A549 (cell line): ENCODE data around the gene TBC1D22A. TPM values are rescaled to one million over a fixed set of nuclear protein-coding genes. Genes with fewer than 3 reads are reported as not detected.

Experiments
- ATAC-seq, 2 experiments: fragments of 200-7000 bp in 1 of 2; fragments of >200 bp in 1 of 2; cut with Nextera tagmentation in 1 of 2; cut with Tn5 transposase in 1 of 2; 3 replicates each; pipeline versions ENCODE4 v1.8.0 to v1.9.1; 2018 to 2020; ENCODE audit warnings: mild to moderate bottlenecking in 1 of 2, moderate library complexity in 1 of 2
- CTCF ChIA-PET: fragments of 300-600 bp; sonication (Branson Sonifier 250); formaldehyde crosslinking; extraction: SDS; loops from one replicate; lab custom pipeline; 2021; ENCODE audit warnings: antibody characterized with exemption, inconsistent platforms; lab: Yijun Ruan, JAX
- POLR2A ChIA-PET: fragments of 350-600 bp; formaldehyde crosslinking; extraction: SDS; loops from one replicate; lab custom pipeline; 2021; ENCODE audit warnings: antibody characterized with exemption, inconsistent platforms; lab: Yijun Ruan, JAX
- DNase-seq, 2 experiments: peaks; one replicate each; pipeline versions ENCODE4 v3.0.0 to v3.0.0-alpha.2; 2011 to 2016; ENCODE audit warnings: low read depth in 1 of 2, low spot score in 1 of 2
- FAIRE-seq: peaks from 2 replicates; lab custom pipeline; 2011; peaks lifted over from hg19 to GRCh38; lab: Jason Lieb, UNC
- H3K27ac ChIP-seq, 2 experiments: fragments of >200 bp; sonication (Bioruptor Twin); formaldehyde crosslinking; 3 replicates each; pipeline ENCODE4 v1.5.1; 2016 to 2017
- H3K4me1 ChIP-seq: fragments of >200 bp; sonication (Bioruptor Twin); formaldehyde crosslinking; 3 replicates; pipeline ENCODE4 v1.6.1; 2016
- H3K4me2 ChIP-seq: fragments of >200 bp; sonication (Bioruptor Twin); formaldehyde crosslinking; 3 replicates; pipeline ENCODE4 v1.6.1; 2016
- H3K4me3 ChIP-seq: fragments of >200 bp; sonication (Bioruptor Twin); formaldehyde crosslinking; 3 replicates; pipeline ENCODE4 v1.5.1; 2016
- H3K9me3 ChIP-seq: fragments of >200 bp; sonication (Bioruptor Twin); formaldehyde crosslinking; 3 replicates; pipeline ENCODE4 v1.6.1; 2016
- CBX2 ChIP-seq: fragments of 200-600 bp; sonication (generic); IDR thresholded peaks from 2 replicates; pipeline ENCODE4 v1.6.1; 2016; ENCODE audit warnings: low read depth, mild to moderate bottlenecking, borderline replicate concordance
- CBX8 ChIP-seq: fragments of 200-600 bp; sonication (generic); IDR thresholded peaks from 2 replicates; pipeline ENCODE4 v1.6.1; 2016
- CEBPB ChIP-seq, 2 experiments: fragments of >200 bp in 1 of 2; sonication (Bioruptor Twin) in 1 of 2; formaldehyde crosslinking in 1 of 2; IDR thresholded peaks; 2 replicates each; pipeline ENCODE4 v1.6.1; 2012 to 2016
- EHF ChIP-seq: fragments of 250-450 bp; sonication (Bioruptor Pico); IDR thresholded peaks from 2 replicates; pipeline ENCODE4 v1.5.0; 2020; ENCODE audit warnings: mild to moderate bottlenecking
- EHMT2 ChIP-seq: fragments of 200-600 bp; sonication (generic); IDR thresholded peaks from 2 replicates; pipeline ENCODE4 v1.6.1; 2016; ENCODE audit warnings: antibody characterized with exemption, low read depth, mild to moderate bottlenecking, moderate library complexity
- FOSL2 ChIP-seq, 2 experiments: fragments of 450-650 bp in 1 of 2; fragments of >200 bp in 1 of 2; sonication (Bioruptor Twin) in 1 of 2; formaldehyde crosslinking; IDR thresholded peaks; 2 replicates each; pipeline versions ENCODE4 v1.5.0 to v1.6.1; 2016 to 2020; ENCODE audit warnings: mild to moderate bottlenecking in 1 of 2, moderate library complexity in 1 of 2
- HEYL ChIP-seq: fragments of 250-450 bp; sonication (Bioruptor Pico); IDR thresholded peaks from 2 replicates; pipeline ENCODE4 v1.8.0; 2021; ENCODE audit warnings: mild to moderate bottlenecking, moderate library complexity
- JUN ChIP-seq, 2 experiments: fragments of >200 bp; sonication (Bioruptor Twin); formaldehyde crosslinking; IDR thresholded peaks; 2 replicates in 1 of 2; 3 replicates in 1 of 2; pipeline ENCODE4 v1.6.1; 2016 to 2017
- KDM5A ChIP-seq: fragments of 200-600 bp; sonication (generic); IDR thresholded peaks from 2 replicates; pipeline ENCODE4 v1.6.1; 2016; ENCODE audit warnings: antibody characterized with exemption, mild to moderate bottlenecking
- MAFK ChIP-seq: fragments of 450-650 bp; IDR thresholded peaks from 2 replicates; pipeline ENCODE4 v1.6.1; 2014; ENCODE audit not compliant: partially characterized antibody
- MYC ChIP-seq: IDR thresholded peaks from 2 replicates; pipeline ENCODE4 v1.6.1; 2012; ENCODE audit warnings: mild to moderate bottlenecking, inconsistent platforms, low read length, improper control_type of control experiment, borderline replicate concordance
- NPAS2 ChIP-seq: fragments of 250-450 bp; sonication (Bioruptor Pico); IDR thresholded peaks from 2 replicates; pipeline ENCODE4 v1.8.0; 2022; ENCODE audit warnings: mild to moderate bottlenecking, moderate library complexity, borderline replicate concordance
- POLR2A ChIP-seq: IDR thresholded peaks from 2 replicates; pipeline ENCODE4 v1.6.1; 2012; ENCODE audit warnings: mild to moderate bottlenecking, low read length
- POLR2AphosphoS2 ChIP-seq: conservative IDR thresholded peaks from 2 replicates; pipeline ENCODE4 v1.6.1; 2012; ENCODE audit warnings: low read length, improper control_type of control experiment, inconsistent platforms
- RAD21 ChIP-seq, 2 experiments: fragments of >200 bp in 1 of 2; sonication (Bioruptor Twin) in 1 of 2; formaldehyde crosslinking in 1 of 2; IDR thresholded peaks in 1 of 2; conservative IDR thresholded peaks in 1 of 2; 2 replicates in 1 of 2; 3 replicates in 1 of 2; pipeline ENCODE4 v1.6.1; 2012 to 2018; ENCODE audit warnings: inconsistent platforms in 1 of 2
- RCOR1 ChIP-seq: fragments of 150-350 bp; IDR thresholded peaks from 2 replicates; pipeline ENCODE4 v1.6.1; 2014; ENCODE audit warnings: antibody characterized with exemption, low read length, low read depth
- RNF2 ChIP-seq: fragments of 200-600 bp; sonication (generic); IDR thresholded peaks from 2 replicates; pipeline ENCODE4 v1.6.1; 2016; ENCODE audit warnings: low read depth, mild to moderate bottlenecking, antibody characterized with exemption, moderate library complexity, borderline replicate concordance
- SMC3 ChIP-seq: fragments of >200 bp; sonication (Bioruptor Twin); formaldehyde crosslinking; IDR thresholded peaks from 3 replicates; pipeline ENCODE4 v1.6.1; 2018; ENCODE audit warnings: inconsistent platforms
- SREBF2 ChIP-seq: fragments of 450-650 bp; IDR thresholded peaks from 2 replicates; pipeline ENCODE4 v1.6.1; 2014; ENCODE audit warnings: mild to moderate bottlenecking, moderate library complexity
- TFCP2L1 ChIP-seq: fragments of 250-450 bp; sonication (Bioruptor Pico); IDR thresholded peaks from 2 replicates; pipeline ENCODE4 v1.5.0; 2021; ENCODE audit warnings: mild to moderate bottlenecking
- ZC3H11A ChIP-seq: fragments of 450-650 bp; IDR thresholded peaks from 2 replicates; pipeline ENCODE4 v1.6.1; 2014; ENCODE audit warnings: antibody characterized with exemption, mild to moderate bottlenecking
- WGBS: methylation state at CpG from one replicate; pipeline ENCODE4 v1.1.6; 2017; ENCODE audit errors: missing lambda C conversion rate; 5-methylcytosine and 5-hydroxymethylcytosine counted together
- polyA plus RNA-seq, 4 experiments: library from polyadenylated mRNA; depleted of rRNA in 3 of 4; stranded (reverse); fragments of >200 nt; fragmentation: RNase III in 1 of 4; extraction: RNeasy Plus Mini Kit Qiagen cat#74134 plus additional on column Dnase treatment in 1 of 4; gene quantifications; 2 replicates in 3 of 4; 3 replicates in 1 of 4; pipeline ENCODE4 v1.2.3, GENCODE V29; 2011 to 2017
- TF ChIP-seq, protein P1 (sequence below): fragments of 250-450 bp; sonication (Bioruptor Pico); IDR thresholded peaks from 2 replicates; pipeline ENCODE4 v1.5.0; 2021; ENCODE audit warnings: mild to moderate bottlenecking, moderate library complexity, borderline replicate concordance
- TF ChIP-seq, protein P2 (sequence below): IDR thresholded peaks from 2 replicates; pipeline ENCODE4 v1.6.1; 2012; ENCODE audit warnings: low read depth, borderline replicate concordance
- TF ChIP-seq, protein P3 (sequence below): fragments of >200 bp; sonication (Bioruptor Twin); formaldehyde crosslinking; IDR thresholded peaks from 3 replicates; pipeline ENCODE4 v1.6.1; 2016
- TF ChIP-seq, protein P4 (sequence below): fragments of 150-350 bp; IDR thresholded peaks from 2 replicates; pipeline ENCODE4 v1.6.1; 2014; ENCODE audit warnings: low read depth, mild to moderate bottlenecking, low read length

The TBC1D22A gene
- polyA plus RNA-seq, 2 of the 4 experiments (the other 2 are of a cell fraction) = 8.9 to 10.8 TPM

DNA sequence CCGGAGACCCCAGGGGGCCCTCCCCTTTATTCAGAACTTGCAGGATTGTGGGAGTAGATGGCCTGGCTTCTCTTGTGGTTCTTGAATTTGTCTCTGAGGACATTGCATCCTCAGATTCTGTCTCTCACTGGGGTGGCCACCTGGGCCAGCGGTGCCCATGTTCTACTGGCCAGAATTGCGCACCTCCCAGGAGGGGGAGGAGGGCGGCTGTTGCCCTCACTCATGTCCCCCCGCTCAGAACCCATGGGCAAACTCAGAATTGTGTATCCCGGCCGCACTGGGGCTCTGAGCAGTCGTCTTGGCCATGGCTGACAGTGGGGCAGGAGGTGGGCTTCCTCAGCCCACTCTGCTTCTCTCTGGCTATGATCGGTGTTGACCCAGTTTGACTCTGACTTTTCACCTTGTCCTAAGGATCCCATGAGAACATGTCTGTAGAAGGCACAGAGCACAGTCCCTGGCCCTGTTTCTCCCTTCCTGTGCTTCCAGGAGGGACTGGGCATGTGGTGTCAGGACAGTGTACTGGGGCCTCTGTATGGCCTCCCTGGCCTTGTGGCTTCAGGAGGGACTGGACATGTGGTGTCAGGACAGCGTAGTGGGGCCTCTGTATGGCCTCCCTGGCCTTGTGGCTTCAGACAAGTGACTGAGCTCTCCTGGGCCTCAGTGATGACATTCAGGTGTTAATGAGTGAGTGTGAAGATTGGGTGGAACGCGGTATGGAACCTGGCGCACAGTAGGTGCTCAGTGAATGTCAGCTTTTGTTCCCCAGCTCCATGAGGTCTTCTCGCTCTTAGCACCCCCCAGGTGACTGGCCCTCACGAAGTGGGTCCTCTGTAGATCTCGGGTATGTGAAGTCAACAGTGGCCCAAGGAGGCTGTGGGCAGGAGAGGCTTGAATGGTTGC is 99.3 kb downstream of the TBC1D22A start:
- ChIA-PET POLR2A (no interaction called here), CTCF (no interaction called here)
- 97% methylated on average over 12 of the region's 16 CpGs for WGBS
- TF ChIP-seq RCOR1 (no peak), SREBF2 (no peak), EHMT2 (no peak), RNF2 (no peak), MAFK (no peak), EHF (no peak), NPAS2 (CRISPR knock-in tag) (no peak), RAD21 (conservative IDR thresholded peaks at IDR 0.05 in 1 of 2, IDR thresholded peaks at IDR 0.05 in 1 of 2) (no peak), CBX8 (no peak)
- TF ChIP-seq, protein P1, sequence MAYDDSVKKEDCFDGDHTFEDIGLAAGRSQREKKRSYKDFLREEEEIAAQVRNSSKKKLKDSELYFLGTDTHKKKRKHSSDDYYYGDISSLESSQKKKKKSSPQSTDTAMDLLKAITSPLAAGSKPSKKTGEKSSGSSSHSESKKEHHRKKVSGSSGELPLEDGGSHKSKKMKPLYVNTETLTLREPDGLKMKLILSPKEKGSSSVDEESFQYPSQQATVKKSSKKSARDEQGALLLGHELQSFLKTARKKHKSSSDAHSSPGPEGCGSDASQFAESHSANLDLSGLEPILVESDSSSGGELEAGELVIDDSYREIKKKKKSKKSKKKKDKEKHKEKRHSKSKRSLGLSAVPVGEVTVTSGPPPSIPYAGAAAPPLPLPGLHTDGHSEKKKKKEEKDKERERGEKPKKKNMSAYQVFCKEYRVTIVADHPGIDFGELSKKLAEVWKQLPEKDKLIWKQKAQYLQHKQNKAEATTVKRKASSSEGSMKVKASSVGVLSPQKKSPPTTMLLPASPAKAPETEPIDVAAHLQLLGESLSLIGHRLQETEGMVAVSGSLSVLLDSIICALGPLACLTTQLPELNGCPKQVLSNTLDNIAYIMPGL (CRISPR knock-in tag) = no peak
- no peak overlapping the region for H3K27ac ChIP-seq
- ATAC-seq = no peak
- H3K9me3 ChIP-seq = no peaks in the 10 kb centered on the region
- no peak overlapping the region for H3K4me2 ChIP-seq
- H3K4me1 ChIP-seq = no peaks in the 10 kb centered on the region
- no peak overlapping the region for H3K4me3 ChIP-seq
- no peak for FAIRE-seq
- DNase-seq = no peak

DNA sequence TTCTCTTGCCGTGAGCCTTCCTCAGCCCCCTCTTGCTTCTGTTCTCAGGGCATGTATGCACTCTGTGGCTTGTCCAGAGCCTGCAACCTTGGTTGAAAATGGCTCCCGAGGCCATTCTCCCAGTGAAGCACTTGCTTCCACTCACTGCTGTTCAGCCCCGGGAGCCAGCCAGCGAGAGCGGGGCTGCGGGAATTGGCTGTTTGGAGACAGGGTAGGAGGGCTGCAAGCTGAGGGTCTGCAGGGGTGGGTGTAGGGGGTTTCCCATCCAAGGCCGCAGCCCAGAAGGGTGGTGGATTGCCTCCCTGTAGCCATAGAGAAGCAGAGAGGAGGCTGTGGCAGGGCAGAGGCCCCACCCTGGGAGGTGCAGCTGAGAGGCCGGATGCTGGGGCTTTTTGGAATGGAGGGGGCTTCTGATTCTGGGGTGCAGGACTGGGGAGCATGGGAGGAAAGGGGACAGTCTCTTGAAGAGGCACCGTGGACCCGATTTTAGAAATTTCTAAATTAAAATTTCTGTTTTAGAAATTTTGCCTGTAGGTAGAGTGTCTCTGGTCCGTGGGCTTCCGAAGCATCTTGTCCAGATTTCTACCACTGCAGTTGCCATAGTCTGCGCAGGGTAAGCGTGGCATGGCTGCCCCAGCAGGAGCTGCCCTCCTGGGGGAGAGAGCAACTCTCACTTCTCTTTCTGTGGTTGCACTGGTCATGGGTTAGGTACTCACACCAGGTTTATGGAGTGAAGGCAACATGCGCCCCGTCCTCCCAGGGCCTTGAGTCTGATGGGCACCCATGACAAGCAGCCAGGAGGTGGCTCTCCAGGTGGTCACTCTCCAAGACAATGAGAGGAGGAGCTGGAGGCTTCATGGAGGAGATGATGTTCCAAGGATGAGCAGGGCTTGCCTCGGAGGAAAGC is 100.2 kb downstream of the TBC1D22A start:
- no peak for ATAC-seq
- TF ChIP-seq KDM5A = no peak
- TF ChIP-seq CBX2 = no peak
- TF ChIP-seq, protein P2, sequence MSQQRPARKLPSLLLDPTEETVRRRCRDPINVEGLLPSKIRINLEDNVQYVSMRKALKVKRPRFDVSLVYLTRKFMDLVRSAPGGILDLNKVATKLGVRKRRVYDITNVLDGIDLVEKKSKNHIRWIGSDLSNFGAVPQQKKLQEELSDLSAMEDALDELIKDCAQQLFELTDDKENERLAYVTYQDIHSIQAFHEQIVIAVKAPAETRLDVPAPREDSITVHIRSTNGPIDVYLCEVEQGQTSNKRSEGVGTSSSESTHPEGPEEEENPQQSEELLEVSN = no peak
- no peak for TF ChIP-seq SMC3
- TF ChIP-seq, protein P3, sequence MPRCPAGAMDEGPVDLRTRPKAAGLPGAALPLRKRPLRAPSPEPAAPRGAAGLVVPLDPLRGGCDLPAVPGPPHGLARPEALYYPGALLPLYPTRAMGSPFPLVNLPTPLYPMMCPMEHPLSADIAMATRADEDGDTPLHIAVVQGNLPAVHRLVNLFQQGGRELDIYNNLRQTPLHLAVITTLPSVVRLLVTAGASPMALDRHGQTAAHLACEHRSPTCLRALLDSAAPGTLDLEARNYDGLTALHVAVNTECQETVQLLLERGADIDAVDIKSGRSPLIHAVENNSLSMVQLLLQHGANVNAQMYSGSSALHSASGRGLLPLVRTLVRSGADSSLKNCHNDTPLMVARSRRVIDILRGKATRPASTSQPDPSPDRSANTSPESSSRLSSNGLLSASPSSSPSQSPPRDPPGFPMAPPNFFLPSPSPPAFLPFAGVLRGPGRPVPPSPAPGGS = no peak
- Histone ChIP-seq H3K4me3 (no peak overlapping the region), H3K9me3 (no peaks in the 10 kb centered on the region), H3K4me1 (no peaks in the 10 kb centered on the region), H3K27ac (no peak overlapping the region), H3K4me2 (no peak overlapping the region)
- CTCF ChIA-PET = no interaction called here
- DNase-seq = no peak
- POLR2A ChIA-PET = no interaction called here
- FAIRE-seq = no peak
- 91% methylated on average over 15 of the region's 17 CpGs for WGBS

DNA sequence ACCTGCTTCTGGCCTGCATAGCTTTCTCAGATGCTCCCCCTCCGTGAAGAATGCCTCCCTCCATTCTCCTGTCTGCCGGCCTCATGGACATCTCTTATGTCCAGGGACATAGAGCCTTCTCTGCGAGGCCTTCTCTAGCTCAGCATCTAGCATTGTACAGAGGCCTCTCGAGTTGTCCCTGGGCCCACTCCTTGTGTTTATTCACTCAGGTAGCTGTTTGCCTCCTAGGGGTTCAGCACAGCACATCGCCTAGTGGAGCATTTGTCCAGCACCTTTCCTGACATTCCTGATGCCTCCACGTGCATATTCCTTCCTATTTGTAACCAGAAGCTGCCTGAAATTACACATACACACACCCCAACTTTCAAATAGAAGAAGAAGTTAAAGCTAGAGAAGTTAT is 101.3 kb downstream of the TBC1D22A start:
- H3K9me3 ChIP-seq = no peaks in the 10 kb centered on the region
- H3K4me3 ChIP-seq = no peak overlapping the region
- no peak for TF ChIP-seq ZC3H11A
- no peak for TF ChIP-seq JUN (IDR thresholded peaks at IDR 0.05)
- TF ChIP-seq EHF = no peak
- TF ChIP-seq POLR2AphosphoS2 = no peak
- no peak for TF ChIP-seq FOSL2 (IDR thresholded peaks at IDR 0.05)
- TF ChIP-seq FOSL2 (CRISPR knock-in tag; IDR thresholded peaks at IDR 0.05) = no peak
- TF ChIP-seq CEBPB (IDR thresholded peaks at IDR 0.05) = no peak
- TF ChIP-seq POLR2A = no peak
- TF ChIP-seq, protein P4, sequence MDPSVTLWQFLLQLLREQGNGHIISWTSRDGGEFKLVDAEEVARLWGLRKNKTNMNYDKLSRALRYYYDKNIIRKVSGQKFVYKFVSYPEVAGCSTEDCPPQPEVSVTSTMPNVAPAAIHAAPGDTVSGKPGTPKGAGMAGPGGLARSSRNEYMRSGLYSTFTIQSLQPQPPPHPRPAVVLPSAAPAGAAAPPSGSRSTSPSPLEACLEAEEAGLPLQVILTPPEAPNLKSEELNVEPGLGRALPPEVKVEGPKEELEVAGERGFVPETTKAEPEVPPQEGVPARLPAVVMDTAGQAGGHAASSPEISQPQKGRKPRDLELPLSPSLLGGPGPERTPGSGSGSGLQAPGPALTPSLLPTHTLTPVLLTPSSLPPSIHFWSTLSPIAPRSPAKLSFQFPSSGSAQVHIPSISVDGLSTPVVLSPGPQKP = no peak
- TF ChIP-seq HEYL (CRISPR knock-in tag) = no peak
- TF ChIP-seq MYC = no peak
- TF ChIP-seq TFCP2L1 (CRISPR knock-in tag) = no peak
- POLR2A ChIA-PET = no interaction called here
- WGBS = 74% methylated on average over 5 of the region's 6 CpGs
- H3K4me1 ChIP-seq = no peaks in the 10 kb centered on the region
- no peak overlapping the region for H3K27ac ChIP-seq
- no peak overlapping the region for H3K4me2 ChIP-seq
- no peak for FAIRE-seq
- no peak for ATAC-seq
- CTCF ChIA-PET = no interaction called here
- no peak for DNase-seq
